GM23338 (cell line): Measurements from ENCODE around the gene ARCN1.

Experiments used
- CREB1 ChIP-seq: fragments of 250-450 bp; sonication (Bioruptor Pico); IDR thresholded peaks from 2 replicates; pipeline ENCODE4 v1.5.0; 2020; ENCODE audit warnings: low read depth, mild to moderate bottlenecking, moderate library complexity
- CTCF ChIP-seq, 2 experiments: fragments of 200-600 bp in 1 of 2; sonication (generic) in 1 of 2; conservative IDR thresholded peaks; 2 replicates each; pipeline versions ENCODE4 v1.5.1 to v1.6.1; 2016 to 2017; ENCODE audit warnings: antibody characterized with exemption in 2 of 2, low read depth in 2 of 2, mild to moderate bottlenecking in 2 of 2, moderate library complexity in 1 of 2
- EZH2 ChIP-seq: fragments of 200-600 bp; sonication (generic); IDR thresholded peaks from one replicate; pipeline ENCODE4 v1.8.0; 2017; ENCODE audit warnings: antibody characterized with exemption, mild to moderate bottlenecking, low read depth; ENCODE audit not compliant: unreplicated experiment
- EZH2phosphoT487 ChIP-seq: fragments of 200-600 bp; sonication (generic); IDR thresholded peaks from one replicate; pipeline ENCODE4 v1.8.1; 2018; ENCODE audit warnings: antibody characterized with exemption; ENCODE audit not compliant: unreplicated experiment
- NANOG ChIP-seq: IDR thresholded peaks from 2 replicates; pipeline ENCODE4 v1.6.1; 2016; ENCODE audit warnings: antibody characterized with exemption, borderline replicate concordance
- POLR2AphosphoS5 ChIP-seq: IDR thresholded peaks from 2 replicates; pipeline ENCODE4 v1.6.1; 2016; ENCODE audit warnings: antibody characterized with exemption, low read depth
- REST ChIP-seq: IDR thresholded peaks from one replicate; pipeline ENCODE4 v1.6.1; 2018; ENCODE audit warnings: antibody characterized with exemption; ENCODE audit not compliant: unreplicated experiment

GRCh38 chr11:118531597-118532084 lies 40.6 kb upstream of the ARCN1 start:
- TF ChIP-seq CTCF (conservative IDR thresholded peaks at IDR 0.05; ENCODE audit: low read depth in 2 of 2) (no peak), EZH2 (no peak), CREB1 (CRISPR knock-in tag) (no peak), REST (no peak), POLR2AphosphoS5 (no peak), EZH2phosphoT487 (no peak), NANOG (no peak)
